MG63 (cell line): Measurements from ENCODE around the gene CLSTN2. TPM values are rescaled to one million over a fixed set of nuclear protein-coding genes. Genes with fewer than 3 reads are reported as not detected.
A peak's percentile ranks its signal among the peaks of the same experiment; 100 is the strongest.

ENCODE experiments used
- DNase-seq: peaks from one replicate; pipeline ENCODE4 v3.0.0-alpha.2; 2020
- H3K27me3 ChIP-seq: fragments of 250-450 bp; sonication (Bioruptor Pico); 2 replicates; pipeline ENCODE4 v1.5.1; 2020; ENCODE audit warnings: mild to moderate bottlenecking, moderate library complexity
- H3K36me3 ChIP-seq: fragments of 250-450 bp; sonication (Bioruptor Pico); 2 replicates; pipeline ENCODE4 v1.5.1; 2020; ENCODE audit warnings: mild to moderate bottlenecking, moderate library complexity
- H3K4me3 ChIP-seq: fragments of 250-450 bp; sonication (Bioruptor Pico); 2 replicates; pipeline ENCODE4 v1.5.1; 2020; ENCODE audit warnings: mild to moderate bottlenecking, moderate library complexity
- H3K9me3 ChIP-seq: fragments of 250-450 bp; sonication (Bioruptor Pico); 2 replicates; pipeline ENCODE4 v1.5.1; 2020; ENCODE audit warnings: mild to moderate bottlenecking, moderate library complexity
- total RNA-seq: library from RNA; depleted of rRNA; stranded (reverse); fragments of >200 nt; shearing (Covaris generic); gene quantifications from 2 replicates; pipeline ENCODE4 v1.2.3, GENCODE V29; 2014; ENCODE audit warnings: low replicate concordance; rRNA removed

The CLSTN2 gene
- 0.64 and 1.7 TPM in 2 replicates for total RNA-seq

- Histone ChIP-seq H3K36me3 (no peaks in the 10 kb centered on the region), H3K4me3 (peak within 1 kb of the TSS; percentile 32), H3K27me3 (peaks cover 33% of the 10 kb centered on the region), H3K9me3 (no peaks in the 10 kb centered on the region)
- DNase-seq: peak; percentile 68
These were observed at the start of gene CLSTN2 for GRCh38 chr3:139935016-139935865. Gene CLSTN2 (plus strand): TSS chr3:139935185.

DNA sequence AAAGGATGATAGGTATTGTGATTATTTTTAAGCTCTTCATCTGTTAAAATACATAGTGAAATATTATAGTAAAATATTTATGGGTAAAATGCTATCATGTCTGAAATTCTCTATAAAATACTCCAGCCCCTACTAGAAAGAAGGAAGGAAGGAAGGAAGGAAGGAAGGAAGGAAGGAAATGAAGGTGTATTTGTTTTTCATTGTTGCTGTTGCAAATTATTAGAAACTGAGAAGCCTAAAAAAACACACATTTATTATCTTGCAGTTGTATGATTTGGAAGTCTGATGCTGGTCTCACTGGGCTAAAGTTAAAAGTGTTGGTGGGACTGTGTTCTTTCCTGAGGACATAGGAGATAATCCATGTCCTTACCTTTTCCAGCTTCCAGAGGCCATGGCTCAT, 47.6 kb upstream of the CLSTN2 start:
- no peak for DNase-seq
- Histone ChIP-seq H3K36me3 (no peaks in the 10 kb centered on the region), H3K9me3 (peaks cover 6% of the 10 kb centered on the region; the same call in 1 of the 2 replicates), H3K27me3 (peaks cover 5% of the 10 kb centered on the region; the same call in 1 of the 2 replicates), H3K4me3 (no peak overlapping the region)

- DNase-seq: no peak
- peaks cover 2% of the 10 kb centered on the region; the same call in 1 of the 2 replicates for H3K9me3 ChIP-seq
- no peak overlapping the region for H3K4me3 ChIP-seq
- H3K36me3 ChIP-seq: no peaks in the 10 kb centered on the region
- peaks cover 3% of the 10 kb centered on the region; the same call in 1 of the 2 replicates for H3K27me3 ChIP-seq
These were observed 46.3 kb upstream of the CLSTN2 start for GRCh38 chr3:139888561-139889140.

DNA sequence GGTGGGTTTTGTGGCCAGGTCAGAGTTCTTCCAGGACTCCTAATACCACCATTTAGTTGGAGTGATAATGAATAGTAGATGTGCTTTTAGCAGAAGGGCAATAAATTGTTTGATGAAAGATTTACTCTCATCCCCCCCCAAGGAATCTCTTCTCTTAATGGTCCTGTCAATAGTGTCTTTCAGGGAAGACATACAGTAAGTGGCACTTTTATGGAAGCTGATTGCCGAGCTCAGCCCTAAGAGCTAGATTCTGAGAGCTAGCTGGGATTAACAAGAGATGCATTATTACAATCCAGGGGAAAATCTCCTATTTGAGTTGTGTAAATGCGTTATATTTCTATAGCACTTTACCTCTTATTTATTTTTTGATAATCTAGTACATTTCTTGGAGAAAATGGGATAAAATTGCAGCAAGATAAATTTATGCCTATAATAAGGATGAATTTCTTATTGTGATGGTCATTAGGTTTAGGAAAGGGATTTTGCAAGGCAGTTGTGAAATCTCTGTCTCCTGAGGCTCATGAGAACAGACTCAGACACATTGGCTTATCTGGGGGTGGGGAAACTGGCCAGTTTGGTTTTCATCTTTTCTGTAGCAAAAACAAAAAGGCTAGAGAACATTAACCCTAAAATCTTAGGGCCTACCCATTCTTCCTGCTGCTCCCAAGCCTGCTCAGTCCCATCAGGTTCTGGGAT, 41.6 kb upstream of the CLSTN2 start:
- Histone ChIP-seq H3K27me3 (no peaks in the 10 kb centered on the region), H3K4me3 (no peak overlapping the region)
- no peak for DNase-seq

DNA sequence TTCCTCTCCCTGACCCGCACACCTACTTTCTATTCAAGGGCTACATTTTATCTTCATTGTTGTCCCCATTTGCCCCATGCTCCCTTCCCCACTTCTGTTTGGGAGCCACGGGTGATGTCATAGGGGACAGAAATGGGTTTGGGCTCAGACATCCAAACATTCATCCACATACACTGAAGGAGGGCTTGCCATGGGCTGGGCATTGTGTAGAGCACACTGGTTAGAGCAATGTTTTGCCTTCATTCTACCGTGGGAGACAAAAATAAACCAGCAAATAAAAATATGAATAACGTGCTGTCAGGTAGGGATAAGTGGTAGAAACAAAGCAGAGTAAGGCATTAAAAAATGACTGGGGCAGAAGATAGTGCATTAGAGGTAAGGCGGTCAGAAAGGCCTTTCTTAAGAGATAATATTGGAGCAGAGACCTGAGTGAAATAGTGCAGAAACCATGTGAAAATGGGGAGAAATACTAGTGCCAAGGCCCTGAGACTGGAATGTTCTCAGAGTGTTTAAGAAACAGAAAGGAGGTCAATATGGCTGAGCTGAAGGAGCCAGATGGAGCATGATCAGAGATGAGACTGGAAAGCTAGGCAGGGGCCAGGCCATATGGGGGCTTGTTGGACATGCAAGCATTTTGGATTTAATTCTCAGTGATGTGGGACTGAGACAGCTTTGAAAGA, 40.9 kb upstream of the CLSTN2 start:
- Histone ChIP-seq H3K36me3 (no peaks in the 10 kb centered on the region), H3K9me3 (no peaks in the 10 kb centered on the region), H3K4me3 (no peak overlapping the region), H3K27me3 (no peaks in the 10 kb centered on the region)
- DNase-seq: no peak

More for the DNA sequence above, 41.6 kb upstream of the CLSTN2 start:
- Histone ChIP-seq H3K36me3 (no peaks in the 10 kb centered on the region), H3K9me3 (no peaks in the 10 kb centered on the region)

DNA sequence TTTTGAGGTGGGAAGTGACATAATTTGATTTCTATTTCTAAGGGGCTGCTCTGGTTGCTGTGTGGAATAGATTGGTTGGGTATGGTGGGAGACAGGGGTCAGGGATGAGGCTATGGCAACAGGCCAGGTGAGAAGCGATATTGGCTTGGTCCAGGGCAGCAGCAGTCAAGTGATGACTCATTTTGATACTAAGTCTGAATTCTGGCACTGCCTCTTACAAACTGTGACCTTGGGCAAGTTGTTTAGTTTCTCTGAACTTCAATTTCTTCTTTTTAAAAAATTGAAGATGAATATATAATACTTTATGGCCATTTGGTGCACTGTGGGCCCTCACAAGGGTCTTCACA, 40.4 kb upstream of the CLSTN2 start:
- Histone ChIP-seq H3K27me3 (no peaks in the 10 kb centered on the region), H3K9me3 (no peaks in the 10 kb centered on the region), H3K4me3 (no peak overlapping the region), H3K36me3 (no peaks in the 10 kb centered on the region)
- DNase-seq: no peak

- DNase-seq: no peak
- no peaks in the 10 kb centered on the region; the same call in 1 of the 2 replicates for H3K27me3 ChIP-seq
- H3K4me3 ChIP-seq: no peak overlapping the region
- no peaks in the 10 kb centered on the region for H3K36me3 ChIP-seq
- H3K9me3 ChIP-seq: no peaks in the 10 kb centered on the region
These were observed 37.2 kb upstream of the CLSTN2 start for GRCh38 chr3:139897759-139898158.

DNA sequence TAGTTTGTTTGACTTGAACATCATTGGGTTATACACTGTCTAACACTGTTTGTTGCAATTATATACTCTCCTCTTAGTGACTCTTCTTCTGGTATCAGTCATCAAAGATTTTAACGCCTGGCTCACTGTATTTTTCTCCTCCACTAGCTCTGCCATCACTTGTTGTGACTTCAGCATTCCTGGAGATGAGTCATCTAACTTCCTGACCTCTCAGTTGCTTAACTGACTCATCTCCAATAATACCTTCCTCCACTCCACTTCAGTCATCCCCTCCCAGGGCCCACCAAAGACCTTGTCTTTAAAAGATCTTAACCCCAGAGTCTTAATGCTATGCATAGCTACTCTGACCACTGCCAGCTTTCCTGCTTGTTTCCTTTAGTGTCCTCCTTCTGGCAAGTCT, 28.6 kb upstream of the CLSTN2 start:
- Histone ChIP-seq H3K27me3 (no peaks in the 10 kb centered on the region), H3K4me3 (no peak overlapping the region), H3K9me3 (no peaks in the 10 kb centered on the region), H3K36me3 (no peaks in the 10 kb centered on the region)
- peak; percentile 62 for DNase-seq

DNA sequence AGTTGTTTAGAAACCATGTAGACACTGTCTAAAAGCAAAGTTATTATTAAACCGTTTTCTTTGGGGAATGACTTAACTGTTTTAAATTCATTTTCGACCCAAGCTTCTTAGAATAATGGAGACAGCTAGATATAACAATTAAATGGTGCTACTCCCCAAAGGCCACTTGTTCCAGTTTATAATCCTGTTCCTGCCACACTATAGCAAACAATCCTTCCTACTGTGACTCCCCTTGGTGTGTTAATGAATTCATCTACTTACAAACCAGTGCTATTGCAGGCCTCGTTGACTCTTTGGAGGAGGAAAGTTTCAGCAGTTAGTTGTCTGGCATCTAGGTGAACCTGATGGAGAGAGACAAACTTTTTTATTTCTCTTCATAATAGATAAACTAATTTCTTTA, 25.2 kb upstream of the CLSTN2 start:
- no peaks in the 10 kb centered on the region for H3K27me3 ChIP-seq
- no peaks in the 10 kb centered on the region for H3K36me3 ChIP-seq
- H3K4me3 ChIP-seq: no peak overlapping the region
- no peak for DNase-seq
- no peaks in the 10 kb centered on the region for H3K9me3 ChIP-seq

GRCh38 chr3:139916271-139916670, 18.7 kb upstream of the CLSTN2 start:
- no peak for DNase-seq
- H3K27me3 ChIP-seq: peaks cover 18% of the 10 kb centered on the region
- no peak overlapping the region for H3K4me3 ChIP-seq
- H3K9me3 ChIP-seq: no peaks in the 10 kb centered on the region
- no peaks in the 10 kb centered on the region for H3K36me3 ChIP-seq

DNA sequence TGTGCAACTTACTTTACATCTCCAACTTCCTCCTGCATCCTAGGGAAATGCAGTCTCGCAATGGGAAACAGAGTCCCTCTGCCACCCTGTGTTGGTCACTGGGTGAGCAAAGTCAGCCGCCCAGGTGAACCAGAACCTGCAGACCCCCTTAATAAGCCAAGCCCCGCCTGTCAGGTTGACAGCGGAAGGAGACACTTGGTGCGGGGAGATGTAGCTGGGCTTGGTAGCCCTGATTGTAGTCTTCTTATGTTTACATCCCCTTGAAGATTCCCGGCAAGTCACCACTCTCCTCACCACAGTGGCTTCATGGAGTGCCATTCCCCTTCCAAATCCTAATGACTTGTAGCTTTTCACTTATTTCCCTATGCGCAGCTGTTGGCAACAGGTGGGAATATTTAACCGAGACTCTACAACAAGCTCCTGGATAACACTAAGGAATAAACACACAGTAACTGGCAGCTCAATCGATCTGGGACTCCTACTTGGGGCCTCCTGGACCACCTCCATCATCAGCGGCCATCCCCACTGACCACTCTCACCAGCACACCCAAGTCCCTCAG, 17.7 kb upstream of the CLSTN2 start:
- no peak for DNase-seq
- H3K36me3 ChIP-seq: no peaks in the 10 kb centered on the region
- peaks cover 22% of the 10 kb centered on the region for H3K27me3 ChIP-seq
- H3K4me3 ChIP-seq: no peak overlapping the region
- no peaks in the 10 kb centered on the region for H3K9me3 ChIP-seq

GRCh38 chr3:139928708-139929505, 6.1 kb upstream of the CLSTN2 start:
- peak; percentile 74 for DNase-seq
- Histone ChIP-seq H3K27me3 (peaks cover 14% of the 10 kb centered on the region), H3K9me3 (no peaks in the 10 kb centered on the region), H3K36me3 (no peaks in the 10 kb centered on the region), H3K4me3 (no peak overlapping the region)

DNA sequence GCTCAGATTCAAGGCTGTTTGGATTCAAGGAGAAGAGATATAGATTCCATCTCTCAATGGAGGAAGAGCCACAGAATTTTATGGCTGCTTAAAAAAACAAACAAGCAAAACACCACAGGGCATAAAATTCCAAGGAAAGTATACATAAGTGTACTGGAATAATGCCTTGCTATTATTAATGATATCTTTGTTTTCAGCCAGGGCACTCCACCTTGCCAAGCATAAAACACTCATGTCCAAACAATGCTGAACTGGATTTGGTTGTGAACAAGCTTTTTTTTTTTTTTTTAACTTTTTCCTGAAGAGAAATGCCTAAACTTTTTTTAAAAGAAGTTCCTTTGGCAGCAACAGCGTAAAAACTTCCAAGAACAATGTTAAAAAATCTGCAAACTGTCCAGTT, 4.8 kb upstream of the CLSTN2 start:
- no peaks in the 10 kb centered on the region for H3K36me3 ChIP-seq
- H3K9me3 ChIP-seq: no peaks in the 10 kb centered on the region
- peak; percentile 67 for DNase-seq
- H3K4me3 ChIP-seq: no peak overlapping the region
- peaks cover 12% of the 10 kb centered on the region for H3K27me3 ChIP-seq

GRCh38 chr3:139933766-139934165, 1.2 kb upstream of the CLSTN2 start:
- no peaks in the 10 kb centered on the region for H3K36me3 ChIP-seq

GRCh38 chr3:139934613-139935015, 371 bp upstream of the CLSTN2 start:
- Histone ChIP-seq H3K9me3 (no peaks in the 10 kb centered on the region), H3K27me3 (peaks cover 30% of the 10 kb centered on the region), H3K4me3 (peak overlapping the region; percentile 6; the same call in 1 of the 2 replicates), H3K36me3 (no peaks in the 10 kb centered on the region)
- peak; percentile 37 for DNase-seq

More at GRCh38 chr3:139933766-139934165, 1.2 kb upstream of the CLSTN2 start:
- H3K27me3 ChIP-seq: peaks cover 30% of the 10 kb centered on the region
- H3K9me3 ChIP-seq: no peaks in the 10 kb centered on the region
- DNase-seq: no peak
- H3K4me3 ChIP-seq: no peak overlapping the region
